Liver (tissue), 3 donors: ENCODE data around the gene SUCO.

Experiments
- EGR1 ChIP-seq, 2 donors: IDR thresholded peaks; 2 replicates each; pipeline ENCODE4 v1.6.1; 2016 to 2018; ENCODE audit warnings: antibody characterized with exemption in 2 of 2, low read depth in 2 of 2
- FOXA2 ChIP-seq: IDR thresholded peaks from 2 replicates; pipeline ENCODE4 v1.6.1; 2016; ENCODE audit warnings: antibody characterized with exemption
- GABPA ChIP-seq, 2 donors: IDR thresholded peaks in 1 of 2; conservative IDR thresholded peaks in 1 of 2; 2 replicates each; pipeline ENCODE4 v1.6.1; 2016; ENCODE audit warnings: antibody characterized with exemption in 2 of 2, mild to moderate bottlenecking in 1 of 2, moderate library complexity in 1 of 2
- NR2F2 ChIP-seq: IDR thresholded peaks from 2 replicates; pipeline ENCODE4 v1.6.1; 2016; ENCODE audit warnings: antibody characterized with exemption
- RAD21 ChIP-seq, 2 donors: IDR thresholded peaks; 2 replicates each; pipeline ENCODE4 v1.6.1; 2016; ENCODE audit warnings: antibody characterized with exemption in 2 of 2, mild to moderate bottlenecking in 2 of 2
- SP1 ChIP-seq: IDR thresholded peaks from 2 replicates; pipeline ENCODE4 v1.6.1; 2018; ENCODE audit warnings: antibody characterized with exemption, mild to moderate bottlenecking
- TAF1 ChIP-seq: conservative IDR thresholded peaks from 2 replicates; pipeline ENCODE4 v1.6.1; 2016; ENCODE audit warnings: antibody characterized with exemption, mild to moderate bottlenecking
- TF ChIP-seq, protein P1 (sequence below): fragments of 150-350 bp; IDR thresholded peaks from 2 replicates; pipeline ENCODE4 v1.5.1; 2017; ENCODE audit warnings: improper control_type of control experiment, low read depth, low read length; ENCODE audit not compliant: missing input control
- TF ChIP-seq, protein P2 (sequence below): IDR thresholded peaks from 2 replicates; pipeline ENCODE4 v1.6.1; 2016; ENCODE audit warnings: antibody characterized with exemption, mild to moderate bottlenecking
- donor health status: healthy.
- donor health status: healthy.

DNA sequence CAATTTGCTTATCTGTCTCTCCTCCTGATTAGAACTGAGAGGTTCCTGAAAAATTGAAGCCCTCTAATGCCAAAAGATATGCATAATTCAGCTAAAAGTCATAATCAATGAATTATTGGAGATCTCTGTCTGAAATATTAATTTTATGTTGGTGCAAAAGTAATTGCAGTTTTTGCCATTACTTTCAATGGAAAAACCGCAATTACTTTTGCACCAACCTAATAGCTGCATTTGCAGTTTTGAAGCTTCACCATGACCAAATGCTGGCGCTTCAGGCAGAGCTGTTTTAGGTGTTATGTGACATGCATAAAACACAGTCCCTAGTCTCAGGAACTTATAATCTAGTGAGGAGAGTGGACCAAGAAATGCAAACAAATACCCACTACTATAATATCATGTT lies 96.2 kb downstream of the SUCO start:
- TF ChIP-seq, protein P1, sequence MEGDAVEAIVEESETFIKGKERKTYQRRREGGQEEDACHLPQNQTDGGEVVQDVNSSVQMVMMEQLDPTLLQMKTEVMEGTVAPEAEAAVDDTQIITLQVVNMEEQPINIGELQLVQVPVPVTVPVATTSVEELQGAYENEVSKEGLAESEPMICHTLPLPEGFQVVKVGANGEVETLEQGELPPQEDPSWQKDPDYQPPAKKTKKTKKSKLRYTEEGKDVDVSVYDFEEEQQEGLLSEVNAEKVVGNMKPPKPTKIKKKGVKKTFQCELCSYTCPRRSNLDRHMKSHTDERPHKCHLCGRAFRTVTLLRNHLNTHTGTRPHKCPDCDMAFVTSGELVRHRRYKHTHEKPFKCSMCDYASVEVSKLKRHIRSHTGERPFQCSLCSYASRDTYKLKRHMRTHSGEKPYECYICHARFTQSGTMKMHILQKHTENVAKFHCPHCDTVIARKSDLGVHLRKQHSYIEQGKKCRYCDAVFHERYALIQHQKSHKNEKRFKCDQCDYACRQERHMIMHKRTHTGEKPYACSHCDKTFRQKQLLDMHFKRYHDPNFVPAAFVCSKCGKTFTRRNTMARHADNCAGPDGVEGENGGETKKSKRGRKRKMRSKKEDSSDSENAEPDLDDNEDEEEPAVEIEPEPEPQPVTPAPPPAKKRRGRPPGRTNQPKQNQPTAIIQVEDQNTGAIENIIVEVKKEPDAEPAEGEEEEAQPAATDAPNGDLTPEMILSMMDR, result no peak
- TF ChIP-seq SP1, result no peak
- no peak for TF ChIP-seq GABPA (IDR thresholded peaks at IDR 0.05 in 1 of 2, conservative IDR thresholded peaks at IDR 0.05 in 1 of 2)
- TF ChIP-seq, protein P2, sequence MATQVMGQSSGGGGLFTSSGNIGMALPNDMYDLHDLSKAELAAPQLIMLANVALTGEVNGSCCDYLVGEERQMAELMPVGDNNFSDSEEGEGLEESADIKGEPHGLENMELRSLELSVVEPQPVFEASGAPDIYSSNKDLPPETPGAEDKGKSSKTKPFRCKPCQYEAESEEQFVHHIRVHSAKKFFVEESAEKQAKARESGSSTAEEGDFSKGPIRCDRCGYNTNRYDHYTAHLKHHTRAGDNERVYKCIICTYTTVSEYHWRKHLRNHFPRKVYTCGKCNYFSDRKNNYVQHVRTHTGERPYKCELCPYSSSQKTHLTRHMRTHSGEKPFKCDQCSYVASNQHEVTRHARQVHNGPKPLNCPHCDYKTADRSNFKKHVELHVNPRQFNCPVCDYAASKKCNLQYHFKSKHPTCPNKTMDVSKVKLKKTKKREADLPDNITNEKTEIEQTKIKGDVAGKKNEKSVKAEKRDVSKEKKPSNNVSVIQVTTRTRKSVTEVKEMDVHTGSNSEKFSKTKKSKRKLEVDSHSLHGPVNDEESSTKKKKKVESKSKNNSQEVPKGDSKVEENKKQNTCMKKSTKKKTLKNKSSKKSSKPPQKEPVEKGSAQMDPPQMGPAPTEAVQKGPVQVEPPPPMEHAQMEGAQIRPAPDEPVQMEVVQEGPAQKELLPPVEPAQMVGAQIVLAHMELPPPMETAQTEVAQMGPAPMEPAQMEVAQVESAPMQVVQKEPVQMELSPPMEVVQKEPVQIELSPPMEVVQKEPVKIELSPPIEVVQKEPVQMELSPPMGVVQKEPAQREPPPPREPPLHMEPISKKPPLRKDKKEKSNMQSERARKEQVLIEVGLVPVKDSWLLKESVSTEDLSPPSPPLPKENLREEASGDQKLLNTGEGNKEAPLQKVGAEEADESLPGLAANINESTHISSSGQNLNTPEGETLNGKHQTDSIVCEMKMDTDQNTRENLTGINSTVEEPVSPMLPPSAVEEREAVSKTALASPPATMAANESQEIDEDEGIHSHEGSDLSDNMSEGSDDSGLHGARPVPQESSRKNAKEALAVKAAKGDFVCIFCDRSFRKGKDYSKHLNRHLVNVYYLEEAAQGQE, result no peak
- TF ChIP-seq RAD21 (IDR thresholded peaks at IDR 0.05), result no peak
- no peak for TF ChIP-seq EGR1 (IDR thresholded peaks at IDR 0.05; ENCODE audit: low read depth in 2 of 2)
- TF ChIP-seq TAF1, result no peak
- no peak for TF ChIP-seq FOXA2
- TF ChIP-seq NR2F2, result no peak
